Body of pancreas (tissue), 4 donors: ENCODE measurements around the gene SLC17A7. TPM values are rescaled to one million over a fixed set of nuclear protein-coding genes. Genes with fewer than 3 reads are reported as not detected.

Experiments used
- ATAC-seq: fragments of 150-250 bp; one replicate; pipeline ENCODE4 v1.9.1; 2016
- DNase-seq, 4 donors: peaks; one replicate each; pipeline ENCODE4 v3.0.0-alpha.2; 2019
- H3K27ac ChIP-seq, 4 donors: fragments of 200-600 bp; sonication (generic); 1 replicate in 3 of 4; 2 replicates in 1 of 4; pipeline versions ENCODE4 v1.5.1 to v1.6.1; 2016 to 2019; ENCODE audit warnings: mild to moderate bottlenecking in 1 of 4, mixed read lengths in 1 of 4, moderate library complexity in 1 of 4
- H3K27me3 ChIP-seq, 2 donors: fragments of 200-600 bp; sonication (generic); one replicate each; pipeline ENCODE4 v1.6.0; 2016; ENCODE audit warnings: mild to moderate bottlenecking in 1 of 2
- H3K36me3 ChIP-seq, 2 donors: fragments of 200-600 bp; sonication (generic); replicated peaks in 1 of 2; 2 replicates each; pipeline ENCODE4 v1.5.1; 2016; ENCODE audit warnings: low read depth in 2 of 2; ENCODE audit not compliant: insufficient read depth in 1 of 2
- H3K4me1 ChIP-seq: fragments of 200-600 bp; sonication (generic); one replicate; pipeline ENCODE4 v1.6.0; 2016
- H3K4me3 ChIP-seq, 2 donors: fragments of 200-600 bp; sonication (generic); 1 replicate in 1 of 2; 2 replicates in 1 of 2; pipeline ENCODE4 v1.5.1; 2016 to 2019
- H3K9me3 ChIP-seq, 3 donors: fragments of 200-600 bp; sonication (generic); 1 replicate in 2 of 3; 2 replicates in 1 of 3; pipeline ENCODE4 v1.5.1; 2016
- CTCF ChIP-seq, 7 experiments: fragments of 450-650 bp in 4 of 7; fragments of 200-600 bp in 3 of 7; sonication (generic) in 3 of 7; IDR thresholded peaks; one replicate each; pipeline ENCODE4 v1.5.1; 2016 to 2019; ENCODE audit warnings: antibody characterized with exemption in 7 of 7
- POLR2A ChIP-seq, 3 donors: fragments of 450-650 bp; IDR thresholded peaks; one replicate each; pipeline ENCODE4 v1.6.1; 2016; ENCODE audit warnings: antibody characterized with exemption in 3 of 3, mild to moderate bottlenecking in 2 of 3
- WGBS, 2 donors: methylation state at CpG; one replicate each; pipeline ENCODE4 v1.1.5; 2017; 5-methylcytosine and 5-hydroxymethylcytosine counted together
- intact Hi-C: fragments of 100-400 bp; cut with DNase I; formaldehyde crosslinking; loops from one replicate; pipeline ENCODE4 v1.15.1; 2023
- total RNA-seq, 2 donors: library from RNA; depleted of rRNA; stranded (reverse); fragments of >200 nt; gene quantifications; one replicate each; pipeline ENCODE4 v1.1.0, GENCODE V29; 2016

The SLC17A7 gene
- total RNA-seq, 2 donors from 2014 or later = 0.26 TPM; not detected in 1

DNA sequence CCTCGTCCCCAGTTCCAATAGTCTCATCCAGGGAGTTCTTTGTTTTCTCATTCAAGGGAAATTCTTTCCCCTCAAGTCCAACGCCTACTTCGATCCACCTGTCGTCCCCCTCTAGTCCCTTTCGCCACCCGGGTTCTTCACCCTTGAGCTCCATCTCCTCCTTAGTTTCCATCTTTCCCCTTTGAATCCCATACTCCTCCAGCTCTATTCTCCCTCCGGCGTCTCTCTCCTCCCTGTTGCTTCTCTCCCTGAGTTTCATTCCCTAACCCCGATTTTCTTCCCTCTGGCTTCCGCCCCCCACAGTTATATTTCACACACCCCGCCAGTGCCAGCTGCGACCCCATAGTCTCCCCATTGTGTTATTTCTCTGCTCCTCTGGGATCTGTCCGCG, 628 bp upstream of the SLC17A7 start:
- 15 to 23% methylated on average over 14 of the region's 14 CpGs for WGBS, 2 donors
- peaks cover 15% of the 10 kb centered on the region for H3K4me1 ChIP-seq
- no peak overlapping the region for H3K27ac ChIP-seq
- intact Hi-C loops = loop anchor here (5.0 kb wide), 1 partner anchor 50 kb away; no protein-coding TSS in a partner anchor
- no peak overlapping the region for H3K4me3 ChIP-seq
- H3K9me3 ChIP-seq = no peaks in the 10 kb centered on the region
- peaks cover 0 to 32% of the 10 kb centered on the region in 2 donors for H3K27me3 ChIP-seq
- ATAC-seq = no peak
- H3K36me3 ChIP-seq = no peaks in the 10 kb centered on the region
- DNase-seq = no peak
- TF ChIP-seq POLR2A (IDR thresholded peaks at IDR 0.05) (no peak), CTCF (IDR thresholded peaks at IDR 0.05) (no peak)

- peaks cover 15% of the 10 kb centered on the region for H3K4me1 ChIP-seq
- intact Hi-C loops = loop anchor here (5.0 kb wide), 1 partner anchor 48 kb away; no protein-coding TSS in a partner anchor
- no peak overlapping the region for H3K27ac ChIP-seq
- DNase-seq (no peak), ATAC-seq (no peak)
- WGBS, 2 donors = 24 to 25% methylated on average over 19 of the region's 19 CpGs
- no peaks in the 10 kb centered on the region for H3K36me3 ChIP-seq
- peaks cover 0 to 42% of the 10 kb centered on the region in 2 donors for H3K27me3 ChIP-seq
- TF ChIP-seq CTCF (IDR thresholded peaks at IDR 0.05) (no peak), POLR2A (IDR thresholded peaks at IDR 0.05) (no peak)
- H3K9me3 ChIP-seq = no peaks in the 10 kb centered on the region
- H3K4me3 ChIP-seq = no peak overlapping the region
Observed at GRCh38 chr19:49440439-49441209, 703 bp downstream of the SLC17A7 start.

DNA sequence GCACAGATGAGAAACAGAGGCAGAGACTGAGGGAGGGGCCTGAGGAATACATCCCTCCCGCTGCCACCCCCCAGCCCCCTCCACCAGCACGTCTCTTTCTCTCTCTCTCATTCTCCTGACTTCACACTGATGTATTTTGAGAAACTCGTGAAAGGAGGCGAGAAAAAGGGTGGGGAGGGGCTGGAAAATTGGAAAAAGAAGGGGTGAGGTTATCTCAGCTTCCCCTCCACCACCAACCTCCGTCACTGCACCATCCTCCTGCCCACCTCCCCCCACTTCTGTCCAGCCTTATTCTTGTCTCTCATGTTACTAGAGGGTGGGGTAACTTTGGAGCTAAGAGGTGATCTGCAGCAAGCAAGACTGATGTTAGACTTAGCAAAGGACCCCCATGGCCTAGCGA, 1.5 kb downstream of the SLC17A7 start:
- H3K36me3 ChIP-seq = no peaks in the 10 kb centered on the region
- H3K27me3 ChIP-seq = peaks cover 0 to 42% of the 10 kb centered on the region in 2 donors
- 37 to 43% methylated on average over 5 to 6 of the region's 6 CpGs for WGBS, 2 donors
- DNase-seq (no peak), ATAC-seq (no peak)
- peaks cover 15% of the 10 kb centered on the region for H3K4me1 ChIP-seq
- no peaks in the 10 kb centered on the region for H3K9me3 ChIP-seq
- intact Hi-C loops = loop anchor here (5.0 to 10.0 kb wide), 2 partner anchors 48 to 215 kb away; no protein-coding TSS in a partner anchor
- H3K27ac ChIP-seq = no peak overlapping the region
- TF ChIP-seq CTCF (IDR thresholded peaks at IDR 0.05) = no peak
- no peak for TF ChIP-seq POLR2A (IDR thresholded peaks at IDR 0.05)
- H3K4me3 ChIP-seq = no peak overlapping the region

- no peak for TF ChIP-seq POLR2A (IDR thresholded peaks at IDR 0.05)
- no peak for TF ChIP-seq CTCF (IDR thresholded peaks at IDR 0.05)
- no peak overlapping the region for H3K27ac ChIP-seq
- no peaks in the 10 kb centered on the region for H3K36me3 ChIP-seq
- intact Hi-C loops = loop anchor here (10.0 kb wide), 1 partner anchor 213 kb away; no protein-coding TSS in a partner anchor
- H3K4me3 ChIP-seq = no peak overlapping the region
- DNase-seq = no peak
- ATAC-seq = no peak
- WGBS, 2 donors = 6 to 9% methylated on average over 6 of the region's 6 CpGs
- H3K27me3 ChIP-seq = peaks cover 0 to 52% of the 10 kb centered on the region in 2 donors
- H3K4me1 ChIP-seq = peaks cover 13% of the 10 kb centered on the region
- H3K9me3 ChIP-seq = no peaks in the 10 kb centered on the region
Observed at GRCh38 chr19:49438261-49438660, 3.1 kb downstream of the SLC17A7 start.
